ENCODE measurements around the gene SPATA9.
A peak's percentile ranks its signal among the peaks of the same experiment; 100 is the strongest.
"Not testable (repeated sequence)": the region's sequence is repeated elsewhere in the genome, so short reads cannot be mapped to it uniquely, and the experiment has no call there.

Gene SPATA9

DNA sequence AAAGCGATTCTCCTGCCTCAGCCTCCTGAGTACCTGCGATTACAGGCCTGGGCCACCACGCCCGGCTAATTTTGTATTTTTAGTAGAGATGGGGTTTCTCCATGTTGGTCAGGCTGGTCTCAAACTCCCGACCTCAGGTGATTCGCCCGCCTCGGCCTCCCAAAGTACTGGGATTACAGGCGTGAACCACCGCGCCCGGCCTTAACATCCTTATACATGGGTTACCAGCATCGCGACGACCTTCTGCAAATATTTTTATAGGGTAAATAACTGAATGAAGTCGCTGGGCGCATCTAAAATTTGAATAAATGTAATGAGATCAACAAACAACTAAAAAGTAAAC is 36.6 kb downstream of the SPATA9 start:
- not testable (repeated sequence) for DNase-seq (ENCODE audit: low read depth, low spot score)

DNA sequence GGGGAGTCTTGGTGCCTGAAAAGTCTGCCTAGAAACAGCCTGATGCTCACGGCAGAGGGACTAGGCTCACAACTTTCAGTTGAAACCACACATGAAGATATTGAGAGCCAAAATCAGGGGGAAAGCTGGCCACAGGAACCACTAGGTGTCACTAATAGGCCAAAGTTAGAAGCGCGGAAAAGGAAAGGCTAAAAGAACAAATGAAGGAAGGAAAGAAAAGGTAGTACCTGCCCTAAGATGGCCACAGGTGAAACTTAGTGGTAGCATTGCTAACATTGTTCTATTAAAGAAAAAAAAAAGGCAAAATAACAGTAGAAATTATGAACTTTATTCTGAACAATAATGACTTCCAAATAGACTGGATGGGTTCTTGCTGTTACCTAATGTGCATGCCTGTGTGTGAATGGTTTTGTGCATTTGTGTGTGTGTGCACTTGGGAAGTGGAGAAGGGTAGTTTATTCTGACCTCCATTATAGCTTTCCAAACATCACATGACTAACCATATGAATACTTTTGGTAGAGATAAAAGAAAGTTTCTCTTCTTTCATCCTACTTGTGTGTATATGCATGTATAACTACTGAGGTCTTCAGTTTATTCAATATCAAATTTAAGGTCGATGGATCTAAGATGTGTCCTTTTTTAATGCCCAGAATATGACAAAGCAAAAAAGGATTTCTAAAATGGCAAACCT is 38.3 kb downstream of the SPATA9 start:
- peak; percentile 78 for DNase-seq (ENCODE audit: low read depth, low spot score)

DNA sequence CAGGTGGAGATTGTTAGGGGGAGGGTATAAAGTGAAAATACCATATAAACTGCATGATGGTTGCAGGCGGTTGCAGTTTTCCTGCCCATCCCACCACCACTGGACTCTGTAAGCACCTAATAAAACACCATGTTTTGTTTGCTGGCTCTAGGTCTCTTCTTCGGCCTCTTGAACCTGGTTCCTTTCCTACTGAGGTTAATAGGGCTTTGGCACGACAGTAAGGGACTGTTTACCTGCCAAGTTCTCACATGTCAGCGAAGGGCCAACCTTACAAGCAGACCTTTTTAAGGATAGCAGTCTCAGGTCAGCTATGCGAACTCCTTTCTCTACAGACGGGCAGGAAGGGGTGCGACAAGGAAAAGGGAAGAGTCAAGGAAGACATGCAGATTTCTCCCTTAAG is 39.6 kb downstream of the SPATA9 start:
- DNase-seq (ENCODE audit: low read depth, low spot score): no peak

DNA sequence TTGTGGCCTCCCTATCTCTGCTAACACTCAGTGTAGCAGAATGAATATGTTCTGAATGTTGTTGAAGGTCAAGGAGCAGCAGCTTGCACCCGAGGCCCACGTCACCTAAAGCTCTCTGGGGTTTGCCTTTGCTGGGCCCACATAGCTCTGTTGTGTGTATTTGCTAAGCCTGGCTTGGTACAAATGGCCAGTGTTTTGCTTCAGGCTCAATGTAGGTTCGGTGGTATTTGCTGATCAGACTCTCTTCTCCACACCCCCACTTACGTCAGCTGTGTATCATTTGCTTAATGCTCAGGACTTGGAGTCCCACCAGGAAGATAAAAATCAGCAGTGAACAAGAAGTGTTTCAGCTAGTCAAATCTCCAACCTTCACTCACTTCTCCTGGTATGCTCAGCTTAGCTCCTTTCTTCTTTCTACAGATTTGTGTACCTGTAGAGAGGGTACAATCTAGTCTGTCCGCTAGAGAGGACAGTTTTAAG is 41.0 kb downstream of the SPATA9 start:
- DNase-seq (ENCODE audit: low read depth, low spot score): no peak

GRCh38 chr5:95638632-95639031 is 44.2 kb downstream of the SPATA9 start:
- no peak for DNase-seq (ENCODE audit: low read depth, low spot score)

DNA sequence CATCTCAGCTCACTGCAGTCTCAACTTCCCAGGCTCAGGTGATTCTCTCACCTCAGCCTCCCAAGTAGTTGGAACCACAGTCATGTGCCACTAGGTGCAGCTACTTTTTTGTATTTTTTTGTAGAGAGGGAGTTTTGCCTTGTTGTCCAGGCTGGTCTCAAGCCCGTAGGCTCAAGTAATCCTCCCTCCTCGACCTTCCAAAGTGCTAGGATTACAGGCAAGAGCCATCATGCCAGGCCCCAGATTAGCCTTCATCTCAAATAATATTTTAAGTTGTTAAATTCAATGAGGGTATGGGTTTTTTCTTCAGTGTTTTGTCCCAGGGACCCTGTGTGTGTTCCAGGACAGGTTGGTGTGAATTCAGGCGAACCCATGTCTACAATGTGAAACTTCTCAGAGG is 48.7 kb downstream of the SPATA9 start:
- no peak for DNase-seq (ENCODE audit: low read depth, low spot score)

DNA sequence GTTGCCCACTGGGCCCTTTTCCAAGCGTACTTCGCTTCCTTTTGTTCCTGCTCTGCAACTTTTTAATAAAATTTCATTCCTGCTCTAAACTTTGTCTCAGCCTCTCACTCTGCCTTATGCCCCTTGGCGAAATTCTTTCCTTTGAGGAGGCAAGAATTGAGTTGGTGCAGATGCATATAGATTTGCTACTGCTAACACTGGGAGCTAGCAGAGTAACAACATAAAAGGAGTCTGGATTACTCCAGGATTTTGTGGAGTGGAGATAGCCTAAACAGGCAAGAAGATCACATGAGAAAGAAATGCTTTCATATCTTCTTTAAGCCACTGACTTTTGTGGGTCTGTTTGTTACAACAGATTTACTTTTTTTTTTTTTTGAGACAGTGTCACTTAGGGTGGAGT is 49.1 kb downstream of the SPATA9 start:
- DNase-seq (ENCODE audit: low read depth, low spot score): no peak

DNA sequence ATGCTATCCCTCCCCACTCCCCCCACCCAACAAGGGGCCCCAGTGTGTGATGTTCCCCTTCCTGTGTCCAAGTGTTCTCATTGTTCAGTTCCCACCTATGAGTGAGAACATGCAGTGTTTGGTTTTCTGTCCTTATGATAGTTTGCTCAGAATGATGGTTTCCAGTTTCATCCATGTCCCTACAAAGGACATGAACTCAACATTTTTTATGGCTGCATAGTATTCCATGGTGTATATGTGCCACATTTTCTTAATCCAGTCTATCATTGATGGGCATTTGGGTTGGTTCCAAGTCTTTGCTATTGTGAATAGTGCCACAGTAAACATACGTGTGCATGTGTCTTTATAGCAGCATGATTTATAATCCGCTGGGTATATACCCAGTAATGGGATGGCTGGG is 49.8 kb downstream of the SPATA9 start:
- DNase-seq (ENCODE audit: low read depth, low spot score): not testable (repeated sequence)

DNA sequence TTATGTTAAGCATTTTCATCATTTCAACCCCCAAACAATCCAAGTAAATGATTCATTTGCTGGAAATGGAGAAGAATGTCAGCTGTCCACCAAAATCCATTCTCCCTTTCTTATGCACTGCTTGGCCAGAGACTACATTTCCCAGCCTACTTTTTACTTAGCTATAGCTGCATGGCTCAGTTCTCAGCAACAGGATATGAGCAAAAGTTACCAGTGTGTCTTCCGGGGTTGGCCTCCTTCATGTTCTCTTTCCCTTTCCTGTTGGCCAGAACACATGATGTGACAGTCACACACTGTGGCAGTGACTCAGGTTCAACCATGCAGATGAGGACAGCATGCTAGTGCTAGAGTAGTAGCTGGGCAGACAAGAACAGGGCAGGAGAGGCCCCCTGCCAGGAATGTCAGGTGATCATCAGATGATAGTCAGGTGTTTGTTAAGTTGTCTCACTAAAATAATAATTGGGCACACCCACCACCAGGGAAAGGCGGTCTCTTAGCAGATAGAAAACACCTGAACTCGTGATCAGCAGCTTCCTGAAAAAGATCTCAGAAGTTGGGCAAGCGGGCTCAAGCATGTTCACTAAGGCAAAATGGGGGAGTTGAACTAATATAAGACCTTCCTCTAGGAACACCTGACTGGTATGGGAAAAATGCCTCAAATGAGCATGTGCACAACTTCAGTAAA is 50.7 kb downstream of the SPATA9 start:
- peak; percentile 40 for DNase-seq (ENCODE audit: low read depth, low spot score)

- DNase-seq (ENCODE audit: low read depth, low spot score): peak; percentile 73
Measured at GRCh38 chr5:95631255-95631958, 51.4 kb downstream of the SPATA9 start.

- no peak for DNase-seq (ENCODE audit: low read depth, low spot score)
Measured at GRCh38 chr5:95630394-95630917, 52.3 kb downstream of the SPATA9 start.

DNA sequence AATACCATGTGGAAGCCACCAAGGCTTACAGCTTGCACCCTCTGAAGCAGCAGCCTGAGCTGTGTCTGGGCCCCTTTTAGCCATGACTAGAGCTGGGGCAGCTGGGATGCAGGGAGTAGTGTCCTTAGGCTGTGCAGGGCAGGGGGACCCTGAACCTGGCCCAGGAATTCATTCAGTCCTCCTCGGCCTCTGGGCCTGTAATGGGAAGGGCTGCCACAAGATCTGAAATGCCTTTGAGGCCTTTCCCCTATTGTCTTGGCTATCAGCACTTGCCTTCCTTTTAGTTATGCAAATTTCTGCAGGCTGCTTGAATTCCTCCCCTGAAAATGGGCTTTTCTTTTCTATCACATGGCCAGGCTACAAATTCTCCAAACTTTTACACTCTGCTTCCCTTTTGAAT is 53.9 kb downstream of the SPATA9 start:
- DNase-seq (ENCODE audit: low read depth, low spot score): no peak

DNA sequence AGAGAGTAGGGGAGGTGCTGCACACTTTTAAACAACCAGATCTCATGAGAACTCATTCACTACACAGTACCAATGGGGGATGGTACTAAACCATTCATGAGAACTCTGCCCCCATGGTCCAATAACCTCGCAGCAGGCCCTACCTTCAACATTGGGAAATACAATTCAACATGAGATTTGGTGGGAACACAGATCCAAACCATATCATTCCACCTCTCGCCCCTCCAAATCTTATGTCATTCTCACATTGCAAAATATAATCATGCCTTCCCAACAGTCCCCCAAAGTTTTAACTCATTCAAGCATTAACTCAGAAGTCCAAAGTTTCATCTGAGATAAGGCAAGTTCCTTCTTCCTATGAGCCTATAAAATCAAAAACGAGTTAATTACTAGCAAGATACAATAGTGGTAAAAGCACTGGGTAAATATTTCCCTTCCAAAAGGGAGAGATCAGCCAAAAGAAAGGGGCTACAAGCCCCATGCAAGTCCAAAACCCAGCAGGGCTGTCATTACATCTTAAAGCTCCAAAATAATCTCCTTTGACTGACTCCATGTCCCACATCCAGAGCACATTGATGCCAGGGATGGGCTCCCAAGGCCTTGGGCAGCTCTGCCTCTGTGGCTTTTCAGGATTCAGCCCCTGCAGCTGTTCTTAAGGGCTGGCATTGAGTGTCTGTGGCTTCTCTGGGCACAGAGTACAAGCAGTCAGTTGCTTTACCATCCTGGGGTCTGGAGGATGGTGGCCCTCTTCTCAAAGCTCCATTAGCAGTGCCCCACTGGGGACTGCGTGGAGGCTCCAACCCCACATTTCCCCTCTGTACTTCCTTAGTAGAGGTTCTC is 54.6 kb downstream of the SPATA9 start:
- DNase-seq (ENCODE audit: low read depth, low spot score): no peak

DNA sequence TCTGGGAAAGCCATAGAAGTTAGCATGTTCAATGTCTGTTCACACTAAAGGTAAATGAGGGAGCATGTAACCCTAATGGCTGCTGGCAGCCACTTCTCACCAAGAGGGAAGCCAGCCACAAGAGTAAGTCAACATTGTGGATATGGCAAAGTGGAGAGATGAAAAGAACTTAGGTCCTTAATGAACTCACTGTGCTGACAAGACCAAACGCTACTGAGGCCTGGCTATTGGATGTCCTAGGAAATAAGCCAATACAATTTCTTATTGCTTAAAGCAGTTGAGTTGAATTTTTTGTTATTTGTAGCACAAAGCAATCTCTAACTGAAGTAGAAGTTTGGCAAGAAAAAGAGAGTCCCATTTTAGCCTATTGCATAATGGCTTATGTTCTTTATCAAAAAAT is 56.1 kb downstream of the SPATA9 start:
- no peak for DNase-seq (ENCODE audit: low read depth, low spot score)

DNA sequence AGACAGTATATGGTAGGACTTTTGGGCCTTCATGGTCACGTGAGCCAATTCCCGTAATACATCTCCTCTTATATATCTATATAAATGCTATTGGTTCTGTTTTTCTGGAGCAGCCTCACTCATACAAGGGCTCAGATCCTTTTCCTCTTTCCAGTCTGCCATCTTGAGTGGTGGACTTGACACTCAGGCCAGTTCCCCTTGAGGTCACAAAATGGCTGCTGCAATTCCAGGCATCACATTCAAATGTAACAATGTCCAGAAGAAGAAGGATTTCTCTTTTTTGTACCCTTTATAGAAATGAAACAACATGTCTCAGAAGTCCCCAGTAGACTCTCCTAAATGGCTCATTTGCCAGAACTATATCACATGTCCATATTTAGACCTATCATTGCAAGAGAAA is 58.4 kb downstream of the SPATA9 start:
- no peak for DNase-seq (ENCODE audit: low read depth, low spot score)

DNA sequence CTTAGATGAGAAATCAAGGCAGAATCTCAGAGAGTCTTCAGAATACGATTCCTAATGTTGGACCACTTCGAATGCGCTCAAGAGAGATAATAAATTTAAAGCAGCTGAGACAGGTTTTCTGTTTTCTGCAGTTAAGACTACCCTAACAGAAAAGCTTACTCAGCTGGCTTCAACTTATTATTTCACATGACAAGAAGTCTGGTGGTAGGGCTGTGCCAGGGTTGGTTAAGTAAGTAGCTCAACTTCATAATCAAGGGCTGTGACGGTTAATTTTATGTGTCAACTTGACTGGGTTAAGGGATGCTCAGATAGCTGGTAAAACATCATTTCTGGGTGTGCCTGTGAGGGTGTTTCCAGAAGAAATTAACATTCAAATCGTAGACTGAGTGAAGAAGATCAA is 59.1 kb downstream of the SPATA9 start:
- no peak for DNase-seq (ENCODE audit: low read depth, low spot score)

- DNase-seq (ENCODE audit: low read depth, low spot score): no peak
Measured at GRCh38 chr5:95621839-95622629, 60.8 kb downstream of the SPATA9 start.

- peak; percentile 56 for DNase-seq (ENCODE audit: low read depth, low spot score)
Measured at GRCh38 chr5:95620870-95621838, 61.6 kb downstream of the SPATA9 start.

GRCh38 chr5:95620030-95620869 is 62.5 kb downstream of the SPATA9 start, which contains the start of gene GPR150:
Gene GPR150, plus strand, starts transcription at chr5:95620087. Its CDS starts 189 bp downstream, at chr5:95620276.
- peak; percentile 63 for DNase-seq (ENCODE audit: low read depth, low spot score)

Data from astrocyte of the hippocampus (primary cell).